ENCODE measurements around the gene RABL3. TPM values are rescaled to one million over a fixed set of nuclear protein-coding genes. Genes with fewer than 3 reads are reported as not detected.

The RABL3 gene
- polyA plus RNA-seq, 1 of the 3 experiments (the other 2 are of a cell fraction) = 2.2 TPM

DNA sequence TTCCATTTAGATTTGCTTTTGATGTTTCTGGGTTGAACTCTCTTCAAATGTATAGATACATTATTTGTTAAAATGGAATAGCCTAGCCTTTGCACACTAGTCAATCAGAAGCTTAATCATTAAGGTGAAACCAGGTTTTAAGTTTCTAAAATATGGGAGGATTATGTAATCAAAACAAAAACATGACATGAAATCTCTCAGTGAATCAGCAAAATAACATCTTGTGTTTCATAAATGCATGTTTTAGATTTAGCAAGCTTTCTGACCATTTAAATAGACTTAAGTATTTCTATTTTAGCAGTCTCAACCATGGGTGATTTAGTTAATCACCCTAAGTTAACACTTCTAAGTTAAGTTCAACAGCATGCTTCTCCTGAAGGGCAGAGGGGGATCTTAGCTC lies 11.5 kb upstream of the RABL3 start (continued):
- no peak for TF ChIP-seq SIN3A (IDR thresholded peaks at IDR 0.05; ENCODE audit: borderline replicate concordance, low read depth, low read length)
- TF ChIP-seq, protein P1, sequence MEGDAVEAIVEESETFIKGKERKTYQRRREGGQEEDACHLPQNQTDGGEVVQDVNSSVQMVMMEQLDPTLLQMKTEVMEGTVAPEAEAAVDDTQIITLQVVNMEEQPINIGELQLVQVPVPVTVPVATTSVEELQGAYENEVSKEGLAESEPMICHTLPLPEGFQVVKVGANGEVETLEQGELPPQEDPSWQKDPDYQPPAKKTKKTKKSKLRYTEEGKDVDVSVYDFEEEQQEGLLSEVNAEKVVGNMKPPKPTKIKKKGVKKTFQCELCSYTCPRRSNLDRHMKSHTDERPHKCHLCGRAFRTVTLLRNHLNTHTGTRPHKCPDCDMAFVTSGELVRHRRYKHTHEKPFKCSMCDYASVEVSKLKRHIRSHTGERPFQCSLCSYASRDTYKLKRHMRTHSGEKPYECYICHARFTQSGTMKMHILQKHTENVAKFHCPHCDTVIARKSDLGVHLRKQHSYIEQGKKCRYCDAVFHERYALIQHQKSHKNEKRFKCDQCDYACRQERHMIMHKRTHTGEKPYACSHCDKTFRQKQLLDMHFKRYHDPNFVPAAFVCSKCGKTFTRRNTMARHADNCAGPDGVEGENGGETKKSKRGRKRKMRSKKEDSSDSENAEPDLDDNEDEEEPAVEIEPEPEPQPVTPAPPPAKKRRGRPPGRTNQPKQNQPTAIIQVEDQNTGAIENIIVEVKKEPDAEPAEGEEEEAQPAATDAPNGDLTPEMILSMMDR (IDR thresholded peaks at IDR 0.05) = no peak
- TF ChIP-seq FOSL2 (IDR thresholded peaks at IDR 0.05; ENCODE audit: borderline replicate concordance, low read depth) = no peak

DNA sequence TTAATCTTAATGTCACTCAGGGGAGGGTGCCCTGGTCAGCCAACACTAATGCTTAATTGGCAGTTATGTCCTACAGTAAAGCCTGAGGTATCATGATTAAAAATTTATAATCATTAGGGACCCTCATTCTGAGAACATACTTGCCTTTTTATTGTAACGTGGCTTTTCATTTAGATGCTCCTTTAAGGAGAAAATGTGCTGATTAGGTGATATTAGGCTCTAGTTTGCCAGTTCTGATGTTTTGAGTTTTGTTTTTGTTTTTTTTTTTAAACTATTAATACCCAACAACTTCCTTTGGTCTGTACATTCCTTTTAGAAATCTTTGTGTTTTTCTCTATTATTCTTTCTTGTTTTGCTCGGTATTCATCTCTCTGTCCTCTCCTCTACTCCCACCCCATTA lies 10.5 kb upstream of the RABL3 start:
- POLR2A ChIA-PET = no interaction called here

More for the DNA sequence above, 10.5 kb upstream of the RABL3 start:
- TF ChIP-seq RXRA (IDR thresholded peaks at IDR 0.05; ENCODE audit: borderline replicate concordance, low read depth) (no peak), SMC3 (IDR thresholded peaks at IDR 0.05; ENCODE audit: low read depth, low read length) (no peak), YY1 (IDR thresholded peaks at IDR 0.05; ENCODE audit: low read depth) (no peak), EZH2phosphoT487 (IDR thresholded peaks at IDR 0.05; ENCODE audit: borderline replicate concordance, low read depth) (no peak), MXI1 (IDR thresholded peaks at IDR 0.05; ENCODE audit: low read depth, low read length) (no peak), JUND (IDR thresholded peaks at IDR 0.05) (no peak), TAF1 (IDR thresholded peaks at IDR 0.05; ENCODE audit: borderline replicate concordance, low read depth, low read length) (no peak), MEF2A (IDR thresholded peaks at IDR 0.05; ENCODE audit: borderline replicate concordance, low read depth) (no peak), NRF1 (IDR thresholded peaks at IDR 0.05; ENCODE audit: low read depth, low read length) (no peak), EP300 (IDR thresholded peaks at IDR 0.05; ENCODE audit: borderline replicate concordance in 1 of 2, low read depth in 1 of 2, low read length in 1 of 2) (no peak), CHD2 (IDR thresholded peaks at IDR 0.05; ENCODE audit: low read length, partially characterized antibody) (no peak)
- TF ChIP-seq, protein P2, sequence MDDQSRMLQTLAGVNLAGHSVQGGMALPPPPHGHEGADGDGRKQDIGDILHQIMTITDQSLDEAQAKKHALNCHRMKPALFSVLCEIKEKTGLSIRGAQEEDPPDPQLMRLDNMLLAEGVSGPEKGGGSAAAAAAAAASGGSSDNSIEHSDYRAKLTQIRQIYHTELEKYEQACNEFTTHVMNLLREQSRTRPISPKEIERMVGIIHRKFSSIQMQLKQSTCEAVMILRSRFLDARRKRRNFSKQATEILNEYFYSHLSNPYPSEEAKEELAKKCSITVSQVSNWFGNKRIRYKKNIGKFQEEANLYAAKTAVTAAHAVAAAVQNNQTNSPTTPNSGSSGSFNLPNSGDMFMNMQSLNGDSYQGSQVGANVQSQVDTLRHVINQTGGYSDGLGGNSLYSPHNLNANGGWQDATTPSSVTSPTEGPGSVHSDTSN (IDR thresholded peaks at IDR 0.05) = no peak
- TF ChIP-seq, protein P1 (IDR thresholded peaks at IDR 0.05) = no peak
- TF ChIP-seq, protein P3, sequence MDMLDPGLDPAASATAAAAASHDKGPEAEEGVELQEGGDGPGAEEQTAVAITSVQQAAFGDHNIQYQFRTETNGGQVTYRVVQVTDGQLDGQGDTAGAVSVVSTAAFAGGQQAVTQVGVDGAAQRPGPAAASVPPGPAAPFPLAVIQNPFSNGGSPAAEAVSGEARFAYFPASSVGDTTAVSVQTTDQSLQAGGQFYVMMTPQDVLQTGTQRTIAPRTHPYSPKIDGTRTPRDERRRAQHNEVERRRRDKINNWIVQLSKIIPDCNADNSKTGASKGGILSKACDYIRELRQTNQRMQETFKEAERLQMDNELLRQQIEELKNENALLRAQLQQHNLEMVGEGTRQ (IDR thresholded peaks at IDR 0.05; ENCODE audit: borderline replicate concordance, low read depth, low read length) = no peak
- TF ChIP-seq, protein P4, sequence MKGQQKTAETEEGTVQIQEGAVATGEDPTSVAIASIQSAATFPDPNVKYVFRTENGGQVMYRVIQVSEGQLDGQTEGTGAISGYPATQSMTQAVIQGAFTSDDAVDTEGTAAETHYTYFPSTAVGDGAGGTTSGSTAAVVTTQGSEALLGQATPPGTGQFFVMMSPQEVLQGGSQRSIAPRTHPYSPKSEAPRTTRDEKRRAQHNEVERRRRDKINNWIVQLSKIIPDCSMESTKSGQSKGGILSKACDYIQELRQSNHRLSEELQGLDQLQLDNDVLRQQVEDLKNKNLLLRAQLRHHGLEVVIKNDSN (IDR thresholded peaks at IDR 0.05; ENCODE audit: borderline replicate concordance, low read depth) = no peak
- Histone ChIP-seq H2AFZ (ENCODE audit: low read depth) (no peak overlapping the region), H3K79me2 (ENCODE audit: insufficient read depth) (peaks cover 92% of the 10 kb centered on the region), H3K9ac (no peak overlapping the region), H4K20me1 (ENCODE audit: insufficient read depth) (no peaks in the 10 kb centered on the region), H3K27me3 (ENCODE audit: insufficient read depth) (no peaks in the 10 kb centered on the region), H3K27ac (ENCODE audit: low read depth in 2 of 2, low read length in 1 of 2) (no peak overlapping the region), H3K9me3 (no peaks in the 10 kb centered on the region), H3F3A (replicated peaks; ENCODE audit: insufficient read depth) (no peaks in the 10 kb centered on the region), H3K4me3 (ENCODE audit: low read depth in 2 of 2, low read length in 1 of 2) (no peak overlapping the region), H3K4me1 (ENCODE audit: control insufficient read depth in 1 of 2, insufficient read depth in 2 of 2, low read depth in 1 of 2, low read length in 1 of 2) (peaks cover 0 to 9% of the 10 kb centered on the region in 2 experiments; a peak in 1 of 4 replicates), H3K9me2 (no peaks in the 10 kb centered on the region; the same call in 1 of the 2 replicates), H3K4me2 (no peak overlapping the region), H3K36me3 (replicated peaks in 1 of 2; ENCODE audit: control insufficient read depth in 1 of 2, insufficient read depth in 2 of 2, low read length in 1 of 2) (peaks cover 33 to 47% of the 10 kb centered on the region in 2 experiments)
- no peak for DNase-seq
- WGBS (ENCODE audit: low lambda C conversion rate) = 95% methylated on average over 2 of the region's 2 CpGs
- CTCF ChIA-PET = no interaction called here
